Measurements from ENCODE around the gene MUC4. TPM values are rescaled to one million over a fixed set of nuclear protein-coding genes. Genes with fewer than 3 reads are reported as not detected.

MUC4 gene, protein sequence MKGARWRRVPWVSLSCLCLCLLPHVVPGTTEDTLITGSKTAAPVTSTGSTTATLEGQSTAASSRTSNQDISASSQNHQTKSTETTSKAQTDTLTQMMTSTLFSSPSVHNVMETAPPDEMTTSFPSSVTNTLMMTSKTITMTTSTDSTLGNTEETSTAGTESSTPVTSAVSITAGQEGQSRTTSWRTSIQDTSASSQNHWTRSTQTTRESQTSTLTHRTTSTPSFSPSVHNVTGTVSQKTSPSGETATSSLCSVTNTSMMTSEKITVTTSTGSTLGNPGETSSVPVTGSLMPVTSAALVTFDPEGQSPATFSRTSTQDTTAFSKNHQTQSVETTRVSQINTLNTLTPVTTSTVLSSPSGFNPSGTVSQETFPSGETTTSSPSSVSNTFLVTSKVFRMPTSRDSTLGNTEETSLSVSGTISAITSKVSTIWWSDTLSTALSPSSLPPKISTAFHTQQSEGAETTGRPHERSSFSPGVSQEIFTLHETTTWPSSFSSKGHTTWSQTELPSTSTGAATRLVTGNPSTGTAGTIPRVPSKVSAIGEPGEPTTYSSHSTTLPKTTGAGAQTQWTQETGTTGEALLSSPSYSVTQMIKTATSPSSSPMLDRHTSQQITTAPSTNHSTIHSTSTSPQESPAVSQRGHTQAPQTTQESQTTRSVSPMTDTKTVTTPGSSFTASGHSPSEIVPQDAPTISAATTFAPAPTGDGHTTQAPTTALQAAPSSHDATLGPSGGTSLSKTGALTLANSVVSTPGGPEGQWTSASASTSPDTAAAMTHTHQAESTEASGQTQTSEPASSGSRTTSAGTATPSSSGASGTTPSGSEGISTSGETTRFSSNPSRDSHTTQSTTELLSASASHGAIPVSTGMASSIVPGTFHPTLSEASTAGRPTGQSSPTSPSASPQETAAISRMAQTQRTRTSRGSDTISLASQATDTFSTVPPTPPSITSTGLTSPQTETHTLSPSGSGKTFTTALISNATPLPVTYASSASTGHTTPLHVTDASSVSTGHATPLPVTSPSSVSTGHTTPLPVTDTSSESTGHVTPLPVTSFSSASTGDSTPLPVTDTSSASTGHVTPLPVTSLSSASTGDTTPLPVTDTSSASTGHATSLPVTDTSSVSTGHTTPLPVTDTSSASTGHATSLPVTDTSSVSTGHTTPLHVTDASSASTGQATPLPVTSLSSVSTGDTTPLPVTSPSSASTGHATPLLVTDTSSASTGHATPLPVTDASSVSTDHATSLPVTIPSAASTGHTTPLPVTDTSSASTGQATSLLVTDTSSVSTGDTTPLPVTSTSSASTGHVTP (N-terminal part only)
- total RNA-seq, result not detected
- long read RNA-seq, result 0 reads

- no peak for DNase-seq (ENCODE audit: low spot score)
Observed at GRCh38 chr3:195811756-195812155, at the start of gene MUC4. Gene MUC4, minus strand, starts transcription at chr3:195811929. Its CDS starts 112 bp downstream, at chr3:195811817.

DNA sequence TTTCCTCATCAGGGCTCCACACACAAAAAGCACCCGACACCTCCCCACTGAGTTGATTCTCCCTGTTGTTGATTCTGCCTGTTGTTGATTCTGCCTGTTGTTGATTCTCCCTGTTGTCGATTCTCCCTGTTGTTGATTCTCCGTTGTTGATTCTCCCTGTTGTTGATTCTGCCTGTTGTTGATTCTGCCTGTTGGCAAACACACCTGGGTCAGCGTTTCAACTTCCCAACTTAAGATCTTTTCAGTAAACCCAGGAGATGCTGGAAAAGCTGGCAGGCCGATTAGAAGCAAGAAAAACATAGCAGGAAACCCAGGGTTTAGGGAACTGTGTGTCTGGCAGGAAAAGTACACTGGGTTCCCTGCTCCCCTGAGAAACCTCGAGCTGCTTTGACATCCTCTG lies 48.7 kb upstream of the MUC4 start:
- DNase-seq (ENCODE audit: low spot score), result no peak

DNA sequence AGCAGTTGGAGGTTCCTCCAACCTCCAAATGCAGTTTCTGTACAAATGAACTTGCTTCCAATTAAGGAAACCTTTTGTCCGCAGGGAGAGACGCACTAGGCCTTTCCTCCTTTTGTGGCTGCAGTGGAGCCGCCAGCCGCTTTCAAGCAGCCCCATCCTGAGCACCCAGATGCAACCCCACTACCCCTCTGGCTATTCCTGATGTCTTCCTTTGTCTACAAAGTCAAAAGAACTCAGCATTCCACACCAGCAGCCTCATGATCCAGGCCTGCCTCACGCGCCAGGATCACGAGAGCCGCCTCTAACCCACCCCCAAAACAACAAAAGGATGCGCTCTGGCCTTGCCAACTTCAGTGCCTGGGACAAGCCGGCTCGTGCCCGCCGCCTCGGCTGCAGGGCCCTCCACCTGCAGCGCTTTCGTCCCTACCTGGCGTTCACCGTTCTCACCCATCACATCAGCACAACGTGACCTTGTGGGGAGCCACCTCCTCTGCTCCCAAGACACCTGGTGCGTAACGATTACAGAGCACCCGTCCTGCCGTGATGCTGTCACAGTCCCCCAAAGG lies 48.2 kb upstream of the MUC4 start:
- DNase-seq (ENCODE audit: low spot score), result no peak

- DNase-seq (ENCODE audit: low spot score), result no peak
Observed at GRCh38 chr3:195859061-195859845, 47.5 kb upstream of the MUC4 start.

GRCh38 chr3:195856410-195857084 lies 44.8 kb upstream of the MUC4 start:
- DNase-seq (ENCODE audit: low spot score), result no peak

GRCh38 chr3:195855471-195856409 lies 44.0 kb upstream of the MUC4 start:
- no peak for DNase-seq (ENCODE audit: low spot score)

DNA sequence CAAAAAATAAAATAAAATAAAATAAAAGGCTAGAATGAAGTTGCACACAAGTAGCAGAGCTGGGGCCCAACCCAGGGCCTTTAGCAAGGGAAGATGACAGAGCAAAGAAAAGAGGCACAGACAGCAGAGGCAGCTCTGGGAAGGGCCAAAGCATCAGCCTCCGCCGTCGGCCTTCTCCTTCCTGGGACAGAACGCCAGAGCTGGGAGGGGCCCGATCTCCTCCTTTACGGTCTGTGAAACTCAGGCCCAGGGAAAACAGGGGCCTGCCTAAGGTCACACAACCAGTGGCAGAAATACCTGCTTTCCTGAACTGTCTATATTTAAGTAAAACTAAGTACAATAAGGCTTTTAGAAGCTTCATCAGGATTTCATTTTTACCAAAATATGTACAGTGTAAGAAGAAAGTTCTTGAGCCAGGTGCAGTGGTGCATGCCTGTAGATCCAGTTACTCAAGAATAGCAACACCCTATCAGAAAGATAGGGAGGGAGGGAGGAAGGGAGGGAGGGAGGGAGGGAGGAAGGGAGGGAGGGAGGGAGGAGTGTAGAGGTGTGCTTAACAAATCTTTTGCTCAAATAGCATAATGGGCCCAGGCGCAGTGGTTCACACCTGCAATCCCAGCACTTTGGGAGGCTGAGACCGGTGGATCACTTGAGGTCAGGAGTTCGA lies 43.0 kb upstream of the MUC4 start:
- DNase-seq (ENCODE audit: low spot score), result no peak

GRCh38 chr3:195853996-195854395 lies 42.3 kb upstream of the MUC4 start:
- no peak for DNase-seq (ENCODE audit: low spot score)

GRCh38 chr3:195853036-195853435 lies 41.3 kb upstream of the MUC4 start:
- no peak for DNase-seq (ENCODE audit: low spot score)

DNA sequence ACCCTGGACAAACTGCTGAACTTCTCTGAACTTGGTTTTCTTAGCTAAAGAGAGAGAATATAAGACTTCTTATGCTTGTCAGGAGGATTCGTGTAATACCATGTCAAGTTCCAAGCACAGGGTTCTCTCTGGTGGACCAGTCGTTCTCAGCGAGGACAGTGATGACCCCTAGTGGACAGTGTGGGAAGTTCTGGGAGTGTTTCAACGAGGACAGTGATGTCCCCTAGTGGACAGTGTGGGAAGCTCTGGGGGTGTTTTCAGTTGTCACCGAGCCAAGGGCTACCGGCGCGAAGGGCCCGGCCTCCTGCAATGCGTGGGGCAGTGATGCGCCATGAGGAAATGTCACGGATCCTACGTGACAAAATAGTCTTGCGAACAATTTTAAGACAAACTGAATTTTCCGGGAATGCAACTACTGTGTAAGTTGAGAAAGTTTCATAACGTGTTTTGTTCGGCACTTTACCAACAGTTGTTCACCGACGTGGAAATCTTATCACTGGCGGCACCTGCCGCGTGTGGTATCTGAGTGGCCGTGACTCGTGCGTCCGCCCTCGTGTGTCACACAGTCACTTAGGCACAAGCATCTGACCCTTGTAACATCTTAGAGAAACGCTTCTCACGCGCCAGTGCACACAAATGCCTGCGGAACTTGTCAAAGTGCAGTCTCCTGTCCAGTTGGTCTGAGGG lies 39.3 kb upstream of the MUC4 start:
- DNase-seq (ENCODE audit: low spot score), result no peak

DNA sequence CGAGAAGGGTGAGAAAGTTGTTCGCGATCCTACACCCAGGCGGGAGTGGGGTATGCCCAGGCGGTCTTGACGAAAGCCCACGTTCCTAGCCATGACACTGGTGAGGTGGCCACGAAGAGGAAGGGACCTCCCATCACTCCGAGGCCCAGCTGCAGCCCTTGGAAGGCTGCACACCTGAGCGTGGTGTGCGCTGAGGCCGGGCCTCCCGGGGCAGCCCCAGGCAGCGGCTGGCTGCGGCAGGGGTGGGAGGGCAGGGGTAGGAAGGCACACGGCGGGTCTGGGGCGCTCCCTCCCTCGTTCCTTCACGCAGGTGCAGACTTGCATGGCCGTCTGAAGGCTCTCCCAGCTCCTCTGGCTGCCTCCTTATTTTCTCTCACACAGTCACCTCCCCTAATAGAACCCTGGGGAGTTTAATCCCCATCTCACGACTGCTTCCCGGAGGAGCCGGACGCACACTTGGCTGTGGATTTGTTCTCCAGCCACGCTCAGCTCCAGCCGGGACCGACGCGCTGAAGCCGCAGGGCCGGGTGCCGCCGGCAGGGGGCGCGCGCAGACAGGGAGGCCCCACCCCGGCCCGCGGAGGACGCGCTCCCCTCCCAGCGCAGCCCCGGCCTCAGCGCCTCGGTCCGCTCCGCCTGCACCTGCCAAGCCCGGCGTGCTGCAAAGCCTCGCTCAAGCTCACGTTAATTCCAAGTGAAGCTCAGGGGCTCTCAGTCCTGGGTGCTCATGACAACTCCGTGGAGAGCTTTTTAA lies 37.8 kb upstream of the MUC4 start:
- DNase-seq (ENCODE audit: low spot score), result no peak

- DNase-seq (ENCODE audit: low spot score), result no peak
Observed at GRCh38 chr3:195847055-195847950, 35.6 kb upstream of the MUC4 start.

GRCh38 chr3:195845483-195845882 lies 33.8 kb upstream of the MUC4 start:
- no peak for DNase-seq (ENCODE audit: low spot score)

DNA sequence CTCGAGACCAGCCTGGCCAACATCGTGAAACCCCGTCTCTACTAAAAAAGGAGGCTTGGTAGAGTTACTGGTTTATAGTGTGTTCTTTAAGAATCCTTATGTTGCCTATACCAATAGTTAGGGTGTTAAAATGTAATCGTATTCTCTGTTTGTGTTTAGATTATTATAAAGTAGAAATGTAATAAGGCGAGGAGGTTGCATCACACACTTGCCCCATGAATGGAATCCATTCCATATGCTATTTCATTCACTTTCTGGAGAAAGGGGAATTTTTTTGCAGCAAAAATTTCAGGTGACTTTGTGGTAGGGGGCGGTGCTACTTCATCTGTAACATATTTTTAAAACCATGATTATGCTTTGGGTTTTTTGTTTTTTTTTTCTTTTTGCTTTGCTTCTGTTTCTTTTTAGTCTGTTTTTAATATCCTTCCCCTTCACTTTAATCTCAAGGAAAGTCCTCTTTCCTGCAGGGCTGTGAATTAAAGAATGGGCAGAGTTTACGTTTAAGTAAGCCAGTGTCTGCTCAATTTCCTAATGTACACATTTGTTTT lies 33.0 kb upstream of the MUC4 start:
- no peak for DNase-seq (ENCODE audit: low spot score)
